Posterior vena cava (tissue), 2 donors: Measurements from ENCODE around the gene TRPC6. TPM values are rescaled to one million over a fixed set of nuclear protein-coding genes. Genes with fewer than 3 reads are reported as not detected.

Source experiments
- DNase-seq: peaks from one replicate; pipeline ENCODE4 v3.0.0-alpha.2; 2020; ENCODE audit warnings: low spot score
- intact Hi-C, 2 donors: fragments of 100-400 bp; cut with DNase I; formaldehyde crosslinking; loops; one replicate each; pipeline versions ENCODE4 v1.14.1 to v1.14.2; 2022 to 2023
- microRNA-seq, 2 donors: library from miRNA; unstranded; fragments of <30 nt; microRNA quantifications; one replicate each; pipeline ENCODE4 v1.2.0, GENCODE V29; 2020 to 2021; ENCODE audit warnings: borderline microRNAs expressed in 2 of 2
- total RNA-seq, 2 donors: library from RNA; stranded (reverse); fragmentation: NEBNext Ultra II Directional; extraction: Animal tissue kit (Norgen Biotek cat#: 25700); gene quantifications; one replicate each; pipeline ENCODE4 v1.2.1, GENCODE V29; 2021
- donor health status: DM: yes; HTN: yes; CAD: no.
- donor health status: DM: yes; HTN: yes; CAD: no.

The TRPC6 gene
- total RNA-seq, 2 donors from 2014 or later, result 2.4 to 2.7 TPM

DNA sequence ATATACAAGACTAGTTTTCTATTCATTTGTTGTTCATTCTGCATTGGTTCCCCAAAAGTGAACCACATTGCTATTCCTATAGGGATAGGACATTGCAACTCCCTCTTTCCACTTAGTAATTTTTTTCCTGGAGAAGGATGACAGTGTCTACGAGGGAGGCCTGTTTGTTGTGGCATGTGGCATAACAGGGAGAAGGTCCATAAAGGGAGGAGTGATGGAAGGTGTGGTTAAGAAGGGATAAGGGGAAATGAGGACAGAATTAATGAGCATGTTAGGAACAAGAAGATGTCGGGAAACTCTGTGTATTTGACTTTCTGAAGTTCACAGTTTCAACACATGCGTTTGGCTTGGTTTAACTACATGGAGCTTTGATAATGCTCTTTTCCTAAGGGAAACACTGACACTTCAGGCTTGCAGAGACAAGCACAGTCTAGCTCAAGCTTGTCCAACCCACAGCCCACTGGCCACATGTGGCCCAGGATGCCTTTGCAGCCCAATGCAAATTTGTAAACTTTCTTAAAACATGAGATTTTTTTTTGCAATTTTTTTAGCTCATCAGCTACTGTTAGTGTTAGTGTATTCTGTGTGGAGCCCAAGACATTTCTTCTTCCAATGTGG is 149.7 kb downstream of the TRPC6 start:
- DNase-seq, result no peak
- intact Hi-C loops, result no loop called here

GRCh38 chr11:101433151-101433550 is 150.7 kb downstream of the TRPC6 start:
- DNase-seq, result no peak
- intact Hi-C loops, result no loop called here

GRCh38 chr11:101429703-101430540 is 153.9 kb downstream of the TRPC6 start:
- no peak for DNase-seq
- intact Hi-C loops, result no loop called here

DNA sequence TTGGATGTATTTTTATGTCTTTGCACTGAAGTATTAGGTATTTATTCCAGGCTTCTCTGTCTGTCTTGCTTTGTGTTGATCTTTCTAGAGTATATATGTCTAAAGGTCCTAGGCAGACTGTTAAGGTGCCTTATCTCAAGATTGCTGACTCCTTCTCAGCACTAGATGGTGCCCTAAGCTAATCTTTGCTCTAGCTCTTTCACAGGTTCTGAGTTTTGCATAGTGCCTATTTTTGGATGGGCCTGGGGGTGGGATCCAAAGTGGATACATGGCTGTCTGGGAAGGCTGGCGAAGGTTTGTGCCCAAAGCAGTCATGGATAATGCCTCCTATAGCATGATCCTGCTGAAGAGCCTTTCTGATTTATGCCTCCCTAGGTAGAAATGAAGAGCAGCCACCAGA is 154.9 kb downstream of the TRPC6 start:
- no peak for DNase-seq
- intact Hi-C loops, result no loop called here

- intact Hi-C loops, result no loop called here
- DNase-seq, result no peak
These were observed 176.5 kb downstream of the TRPC6 start for GRCh38 chr11:101407324-101407723.

Small RNAs within 50 kb of the gene (microRNA-seq; reads per million reads assigned to microRNA genes)
- 0 reads per million in 2 donors for gene MIR3920
